ENCODE data around the gene ZSCAN10.

DNA sequence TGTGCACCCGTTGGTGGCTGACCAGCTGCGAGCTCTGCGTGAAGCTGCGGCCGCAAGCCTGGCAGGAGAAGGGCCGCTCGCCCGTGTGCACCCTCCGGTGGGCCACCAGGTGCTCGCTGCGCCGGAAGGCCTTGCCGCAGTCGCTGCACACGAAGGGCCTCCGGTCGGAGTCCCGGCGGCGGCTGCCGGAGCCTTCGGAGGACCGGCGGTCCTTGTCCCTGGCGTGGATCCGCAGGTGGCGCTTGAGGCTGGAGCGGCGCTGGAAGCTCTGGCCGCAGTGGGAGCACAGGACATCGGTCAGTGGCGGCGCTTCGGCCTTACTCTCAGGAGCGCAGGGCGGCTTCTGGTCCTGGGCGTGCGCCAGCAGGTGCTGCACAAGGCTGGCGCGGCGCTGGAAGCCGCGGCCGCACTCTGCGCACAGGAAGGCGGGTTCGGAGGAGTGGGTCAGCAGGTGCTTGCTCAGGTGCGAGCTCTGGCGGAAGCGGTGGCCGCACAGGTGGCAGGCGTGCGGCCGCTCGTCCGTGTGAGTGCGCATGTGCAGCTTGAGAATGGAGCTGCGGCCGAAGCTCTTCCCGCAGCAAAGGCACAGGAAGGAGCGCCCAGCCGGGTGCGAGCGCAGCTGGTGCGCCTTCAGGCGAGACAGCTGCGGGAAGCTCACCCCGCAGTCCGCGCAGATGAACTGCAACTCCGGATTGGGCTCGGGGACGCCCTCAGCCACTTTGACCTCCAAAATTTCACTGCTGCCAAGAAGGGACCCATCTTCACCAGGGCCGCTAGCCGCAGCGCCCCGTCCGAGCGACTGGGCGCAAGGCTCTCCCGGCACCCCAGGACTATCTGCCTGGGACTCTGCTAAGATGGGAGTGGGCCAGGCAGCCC lies 9.1 kb downstream of the ZSCAN10 start:
- no peak for TF ChIP-seq EZH2 (IDR thresholded peaks at IDR 0.05; ENCODE audit: borderline replicate concordance, low read length)
- TF ChIP-seq, protein P1, sequence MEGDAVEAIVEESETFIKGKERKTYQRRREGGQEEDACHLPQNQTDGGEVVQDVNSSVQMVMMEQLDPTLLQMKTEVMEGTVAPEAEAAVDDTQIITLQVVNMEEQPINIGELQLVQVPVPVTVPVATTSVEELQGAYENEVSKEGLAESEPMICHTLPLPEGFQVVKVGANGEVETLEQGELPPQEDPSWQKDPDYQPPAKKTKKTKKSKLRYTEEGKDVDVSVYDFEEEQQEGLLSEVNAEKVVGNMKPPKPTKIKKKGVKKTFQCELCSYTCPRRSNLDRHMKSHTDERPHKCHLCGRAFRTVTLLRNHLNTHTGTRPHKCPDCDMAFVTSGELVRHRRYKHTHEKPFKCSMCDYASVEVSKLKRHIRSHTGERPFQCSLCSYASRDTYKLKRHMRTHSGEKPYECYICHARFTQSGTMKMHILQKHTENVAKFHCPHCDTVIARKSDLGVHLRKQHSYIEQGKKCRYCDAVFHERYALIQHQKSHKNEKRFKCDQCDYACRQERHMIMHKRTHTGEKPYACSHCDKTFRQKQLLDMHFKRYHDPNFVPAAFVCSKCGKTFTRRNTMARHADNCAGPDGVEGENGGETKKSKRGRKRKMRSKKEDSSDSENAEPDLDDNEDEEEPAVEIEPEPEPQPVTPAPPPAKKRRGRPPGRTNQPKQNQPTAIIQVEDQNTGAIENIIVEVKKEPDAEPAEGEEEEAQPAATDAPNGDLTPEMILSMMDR (conservative IDR thresholded peaks at IDR 0.05 in 1 of 2, IDR thresholded peaks at IDR 0.05 in 1 of 2; ENCODE audit: extremely low read depth in 1 of 2, insufficient read depth in 1 of 2, low read depth in 1 of 2, low read length in 2 of 2) = no peak

Data from mammary epithelial cell (primary cell).